PC-9 (cell line): Measurements from ENCODE around the gene BLOC1S1. TPM values are rescaled to one million over a fixed set of nuclear protein-coding genes. Genes with fewer than 3 reads are reported as not detected.

Experiments
- BruUV-seq: library from RNA; stranded (reverse); fragments of 400-500 nt; replicated peaks from 2 replicates; lab custom pipeline; 2021; lab: Mats Ljungman, UMichigan
- CTCF ChIA-PET: fragments of 300-600 bp; sonication (Branson Sonifier 250); formaldehyde crosslinking; loops from one replicate; lab custom pipeline; 2022; ENCODE audit warnings: antibody characterized with exemption; lab: Charles Lee
- POLR2A ChIA-PET: fragments of 300-600 bp; sonication (Branson Sonifier 250); formaldehyde crosslinking; loops from one replicate; lab custom pipeline; 2022; ENCODE audit warnings: antibody characterized with exemption; ENCODE audit not compliant: unreplicated experiment; lab: Charles Lee
- DNase-seq, 2 experiments: peaks; one replicate each; pipeline versions ENCODE4 v3.0.0 to v3.0.0-alpha.2; 2015 to 2022; ENCODE audit warnings: mixed read lengths in 1 of 2
- H2AFZ ChIP-seq: fragments of 200-600 bp; sonication (generic); 2 replicates; pipeline ENCODE4 v1.8.1; 2017; ENCODE audit warnings: antibody characterized with exemption
- H3F3A ChIP-seq: fragments of 200-600 bp; sonication (generic); 2 replicates; pipeline ENCODE4 v1.8.1; 2017; ENCODE audit warnings: antibody characterized with exemption, mild to moderate bottlenecking, low read depth; ENCODE audit not compliant: insufficient read depth
- H3K27ac ChIP-seq: fragments of 200-600 bp; sonication (generic); 2 replicates; pipeline ENCODE4 v1.6.1; 2016; ENCODE audit warnings: mixed run types
- H3K27me3 ChIP-seq: fragments of 200-600 bp; sonication (generic); 2 replicates; pipeline ENCODE4 v1.6.1; 2016; ENCODE audit warnings: low read depth, mixed run types; ENCODE audit not compliant: insufficient read depth
- H3K36me3 ChIP-seq: fragments of 200-600 bp; sonication (generic); 2 replicates; pipeline ENCODE4 v1.6.1; 2016; ENCODE audit warnings: low read depth, mixed run types
- H3K4me1 ChIP-seq: fragments of 200-600 bp; sonication (generic); replicated peaks from 2 replicates; pipeline ENCODE4 v1.6.1; 2016; ENCODE audit warnings: mixed run types; ENCODE audit not compliant: insufficient read depth
- H3K4me2 ChIP-seq: fragments of 200-600 bp; sonication (generic); 2 replicates; pipeline ENCODE4 v1.6.1; 2017; ENCODE audit warnings: mixed run types
- H3K4me3 ChIP-seq: fragments of 200-600 bp; sonication (generic); 2 replicates; pipeline ENCODE4 v1.6.1; 2016; ENCODE audit warnings: mixed run types
- H3K79me2 ChIP-seq: fragments of 200-600 bp; sonication (generic); 2 replicates; pipeline ENCODE4 v1.6.1; 2017; ENCODE audit warnings: low read depth, mixed run types
- H3K9me2 ChIP-seq: fragments of 200-600 bp; sonication (generic); 2 replicates; pipeline ENCODE4 v1.8.1; 2017; ENCODE audit warnings: mild to moderate bottlenecking; ENCODE audit not compliant: insufficient read depth
- H3K9me3 ChIP-seq: fragments of 200-600 bp; sonication (generic); 2 replicates; pipeline ENCODE4 v1.8.1; 2016; ENCODE audit warnings: low read depth; ENCODE audit not compliant: insufficient read depth
- H4K20me1 ChIP-seq: fragments of 200-600 bp; sonication (generic); 2 replicates; pipeline ENCODE4 v1.8.1; 2017; ENCODE audit not compliant: insufficient read depth
- CTCF ChIP-seq: fragments of 200-600 bp; sonication (generic); conservative IDR thresholded peaks from 2 replicates; pipeline ENCODE4 v1.6.1; 2017; ENCODE audit warnings: mixed run types, antibody characterized with exemption, mild to moderate bottlenecking, moderate library complexity
- EZH2 ChIP-seq: fragments of 200-600 bp; sonication (generic); IDR thresholded peaks from 2 replicates; pipeline ENCODE4 v1.8.0; 2017; ENCODE audit warnings: antibody characterized with exemption, low read depth
- intact Hi-C: fragments of 100-400 bp; cut with micrococcal nuclease; formaldehyde crosslinking; loops from one replicate; pipeline ENCODE4 v1.10.0; 2022; ENCODE audit not compliant: unreplicated experiment
- total RNA-seq: library from RNA; stranded (reverse); gene quantifications from 2 replicates; pipeline ENCODE4 v1.2.3, GENCODE V29; 2021

BLOC1S1 gene
- total RNA-seq, 1 experiment from 2014 or later = 81.1 TPM

- Histone ChIP-seq H4K20me1 (peaks cover 24% of the 10 kb centered on the region), H3K9me2 (no peaks in the 10 kb centered on the region), H3K9me3 (no peaks in the 10 kb centered on the region), H3K4me2 (peak overlapping the region; percentile 34), H3K79me2 (peaks cover 9% of the 10 kb centered on the region), H3K36me3 (peaks cover 11% of the 10 kb centered on the region; the same call in 1 of the 2 replicates), H3K4me1 (peaks cover 47% of the 10 kb centered on the region), H3F3A (peaks cover 50% of the 10 kb centered on the region), H3K27ac (no peak overlapping the region), H2AFZ (no peak overlapping the region), H3K4me3 (no peak overlapping the region), H3K27me3 (no peaks in the 10 kb centered on the region)
- POLR2A ChIA-PET = no interaction called here
- intact Hi-C loops = loop anchor here (1.0 to 10.0 kb wide), 3 partner anchors 40 to 727 kb away; a partner anchor contains a TSS
- DNase-seq = no peak
- TF ChIP-seq EZH2 = no peak
- TF ChIP-seq CTCF = no peak
- CTCF ChIA-PET = interaction anchor here (0.7 to 2.1 kb wide), 4 partner anchors 8 to 533 kb away, joined by 3 to 13 read pairs (median 4); no protein-coding TSS in a partner anchor
- no TSS peak for BruUV-seq
These were observed 5.9 kb downstream of the BLOC1S1 start for GRCh38 chr12:55721601-55722213.

GRCh38 chr12:55722948-55723347, 7.1 kb downstream of the BLOC1S1 start:
- POLR2A ChIA-PET = interaction anchor here (0.5 to 0.6 kb wide), 2 partner anchors 19 to 369 kb away, joined by 3 to 17 read pairs; no protein-coding TSS in a partner anchor
- H3K36me3 ChIP-seq = peaks cover 11% of the 10 kb centered on the region; the same call in 1 of the 2 replicates

More at GRCh38 chr12:55722948-55723347, 7.1 kb downstream of the BLOC1S1 start:
- H3K4me3 ChIP-seq = no peak overlapping the region
- H3K79me2 ChIP-seq = peaks cover 17% of the 10 kb centered on the region
- H3K27me3 ChIP-seq = no peaks in the 10 kb centered on the region
- no peaks in the 10 kb centered on the region for H3K9me2 ChIP-seq
- DNase-seq = peak in 1 of 2 experiments; percentile 19
- H3K4me1 ChIP-seq = peaks cover 43% of the 10 kb centered on the region
- H3K27ac ChIP-seq = no peak overlapping the region
- CTCF ChIA-PET = interaction anchor here (0.6 to 0.7 kb wide), 2 partner anchors 76 to 274 kb away, joined by 3 to 6 read pairs; partner anchors contain the start of gene SUOX
- no peak overlapping the region for H2AFZ ChIP-seq
- H4K20me1 ChIP-seq = peaks cover 34% of the 10 kb centered on the region
- BruUV-seq = no TSS peak
- no peak overlapping the region for H3K4me2 ChIP-seq
- H3F3A ChIP-seq = peaks cover 55% of the 10 kb centered on the region
- H3K9me3 ChIP-seq = no peaks in the 10 kb centered on the region
- intact Hi-C loops = loop anchor here (10.0 kb wide), 1 partner anchor 728 kb away; no protein-coding TSS in a partner anchor
- TF ChIP-seq EZH2 = no peak
- TF ChIP-seq CTCF = no peak
